Mesenteric fat pad (tissue), 1 donor: ENCODE measurements around the gene TAF3. TPM values are rescaled to one million over a fixed set of nuclear protein-coding genes. Genes with fewer than 3 reads are reported as not detected.
"Not testable (repeated sequence)": the region's sequence is repeated elsewhere in the genome, so short reads cannot be mapped to it uniquely, and the experiment has no call there.

Source experiments
- DNase-seq: peaks from one replicate; pipeline ENCODE4 v3.0.0-alpha.2; 2020; ENCODE audit warnings: low spot score
- total RNA-seq: library from RNA; stranded (reverse); fragmentation: NEBNext Ultra II Directional; extraction: Animal tissue kit (Norgen Biotek cat#: 25700); gene quantifications from one replicate; pipeline ENCODE4 v1.2.1, GENCODE V29; 2021
- donor health status: DM: yes; HTN: yes; CAD: no.

Gene TAF3
- total RNA-seq, 1 donor from 2014 or later: 8.3 TPM

GRCh38 chr10:7968510-7969112 is 150.3 kb downstream of the TAF3 start:
- DNase-seq: no peak

DNA sequence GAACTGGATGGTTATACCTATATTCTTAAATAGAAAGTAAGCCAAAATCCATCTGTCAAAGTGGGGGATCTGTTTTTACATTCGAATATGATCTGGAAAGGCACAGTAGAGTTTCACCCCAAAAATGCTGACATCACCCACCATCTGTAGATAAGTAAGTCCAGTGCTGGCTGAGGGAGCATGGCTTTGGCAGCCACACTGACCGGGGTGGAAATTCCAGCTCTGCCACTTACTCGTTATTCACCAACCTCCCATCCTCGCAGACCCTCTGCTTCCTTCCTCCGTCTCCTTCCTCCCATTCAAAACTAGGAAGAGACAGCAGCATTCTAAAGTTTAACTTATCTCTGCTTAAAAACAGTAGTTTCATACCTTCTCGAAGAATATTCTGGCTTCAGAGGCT is 151.3 kb downstream of the TAF3 start:
- DNase-seq: no peak

DNA sequence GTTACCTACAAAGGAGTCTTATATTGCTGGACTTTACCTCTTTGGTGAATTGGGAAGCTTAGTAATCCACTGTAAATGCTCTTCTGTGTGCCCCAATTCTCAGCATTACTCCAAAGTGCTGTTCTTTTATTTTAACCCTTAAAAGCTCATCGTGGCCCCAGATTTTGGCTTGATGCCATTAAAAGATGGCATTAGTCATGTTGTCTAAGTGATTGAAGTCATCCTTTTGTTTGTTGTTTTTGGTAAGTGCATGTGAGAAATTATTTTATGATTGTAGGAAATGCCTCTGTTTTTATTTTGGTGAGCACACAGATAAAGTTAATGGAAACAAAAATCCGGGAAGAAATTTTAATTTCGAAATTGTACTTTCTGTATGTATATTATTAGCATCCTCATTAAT is 153.6 kb downstream of the TAF3 start:
- DNase-seq: no peak

- DNase-seq: no peak
Measured at GRCh38 chr10:7972367-7972766, 154.1 kb downstream of the TAF3 start.

DNA sequence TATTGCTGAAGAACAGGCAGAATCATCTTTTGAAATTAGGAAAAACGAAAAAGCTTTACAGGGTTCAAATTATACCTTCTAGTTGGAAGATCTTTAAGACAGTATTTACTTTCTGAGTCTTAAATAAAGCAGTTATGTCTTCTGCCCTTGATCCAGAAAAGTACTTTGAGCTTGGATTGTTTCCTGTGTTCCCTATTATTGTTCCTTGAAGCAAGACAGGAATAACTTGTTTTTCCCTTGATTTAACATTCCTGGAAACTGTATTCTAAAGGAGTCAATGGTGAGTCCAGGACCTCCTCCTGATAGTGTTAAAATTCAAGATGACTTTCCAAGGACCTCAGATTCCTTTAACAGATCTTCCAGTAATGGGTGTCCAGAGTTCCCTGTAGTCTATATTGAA is 161.9 kb downstream of the TAF3 start:
- no peak for DNase-seq

DNA sequence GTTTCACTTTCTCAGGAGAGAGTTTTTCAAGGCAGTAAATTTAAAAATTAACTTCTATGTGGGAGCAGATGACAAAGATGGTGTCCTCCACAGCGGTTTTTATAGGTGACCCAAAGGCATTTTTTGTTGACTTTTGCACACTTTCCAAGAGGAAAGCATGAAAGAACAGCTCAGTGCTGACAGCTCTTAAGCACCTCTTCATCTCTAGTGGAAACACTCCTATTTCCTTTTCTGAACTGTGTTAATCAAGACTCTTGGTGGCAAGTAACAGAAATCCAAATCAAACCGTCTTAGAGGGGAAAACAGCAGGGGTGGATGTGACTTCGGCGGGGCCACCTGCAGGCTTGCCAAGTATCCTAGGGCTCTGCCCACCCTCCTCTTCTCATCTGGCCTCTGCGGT is 164.4 kb downstream of the TAF3 start:
- no peak for DNase-seq

DNA sequence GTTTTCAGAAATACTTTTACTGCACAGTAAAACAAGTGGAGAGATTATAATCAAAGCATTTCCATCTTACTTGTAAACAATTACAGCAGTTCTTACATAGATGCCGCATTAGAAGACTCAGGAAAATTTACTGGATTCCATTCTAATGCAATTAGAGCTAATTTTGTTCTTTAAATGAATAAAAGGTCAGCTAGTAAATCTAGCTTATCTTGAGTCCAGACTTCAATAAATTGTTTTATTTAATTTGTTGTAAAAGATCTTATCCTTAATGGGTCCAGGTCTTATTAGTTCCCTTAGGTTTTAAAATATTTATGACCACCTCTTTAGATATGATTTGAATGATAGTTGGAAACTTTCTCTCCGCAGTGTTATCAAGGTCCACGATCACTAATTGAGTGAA is 166.0 kb downstream of the TAF3 start:
- DNase-seq: no peak

DNA sequence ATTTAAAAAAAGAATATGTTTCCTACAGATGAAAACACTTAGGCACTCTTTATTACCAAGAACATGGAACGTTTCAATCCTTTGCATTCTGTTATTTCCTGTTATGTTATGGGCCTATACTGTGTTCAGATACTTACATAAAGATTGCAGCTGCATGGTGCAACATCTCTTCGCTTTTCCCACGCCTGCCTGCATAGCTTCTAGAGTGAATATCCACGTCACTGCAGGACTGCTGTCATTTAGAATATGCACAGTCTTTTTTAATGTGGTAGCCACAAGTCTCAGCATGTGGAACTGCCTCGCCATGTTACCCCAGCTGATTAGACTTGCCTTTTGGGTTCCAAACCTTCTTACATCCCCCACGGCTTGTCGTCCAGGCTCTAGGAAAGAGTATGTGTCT is 166.6 kb downstream of the TAF3 start:
- no peak for DNase-seq

- no peak for DNase-seq
Measured at GRCh38 chr10:7986851-7987250, 168.5 kb downstream of the TAF3 start.

DNA sequence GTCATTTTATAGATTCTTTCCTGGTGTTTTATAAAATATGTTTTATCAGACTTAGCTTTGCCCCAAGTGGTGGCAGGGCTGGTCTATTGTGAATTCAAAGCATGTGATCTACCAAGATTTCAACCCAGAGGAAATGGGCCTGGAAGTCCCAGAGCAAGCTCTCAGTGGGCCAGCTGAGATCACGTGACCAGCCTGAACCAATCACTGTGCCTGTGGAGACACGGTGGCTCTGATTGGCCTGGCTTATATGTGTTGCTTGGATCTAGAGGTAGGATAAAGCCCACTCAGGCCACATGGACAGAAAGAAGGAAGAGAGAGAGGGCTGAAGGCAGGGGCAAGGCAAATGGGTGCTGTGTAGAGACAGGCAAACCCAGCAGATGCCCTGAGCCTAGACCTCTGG is 170.7 kb downstream of the TAF3 start:
- no peak for DNase-seq

DNA sequence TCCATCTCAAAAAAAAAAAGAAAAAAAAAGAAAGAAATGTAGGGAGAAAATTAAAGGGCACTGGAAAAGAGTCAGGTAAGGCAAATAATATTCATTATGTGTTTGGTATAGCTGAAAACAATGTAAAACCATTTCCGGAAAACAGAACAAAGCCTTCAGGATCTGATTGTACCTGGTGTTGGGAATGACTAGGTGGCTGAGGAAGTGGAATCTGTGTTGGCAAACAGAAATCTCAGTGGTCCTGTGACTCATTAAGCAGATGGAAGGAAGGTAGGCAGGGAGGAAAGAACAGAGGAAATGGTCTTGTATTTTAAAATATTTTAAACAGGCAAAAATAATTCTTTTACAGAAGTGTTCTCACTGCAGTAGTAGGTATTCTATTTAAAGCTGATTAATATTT is 180.5 kb downstream of the TAF3 start:
- DNase-seq: no peak

GRCh38 chr10:8004469-8005000 is 186.2 kb downstream of the TAF3 start:
- no peak for DNase-seq

- no peak for DNase-seq
Measured at GRCh38 chr10:8006274-8006999, 188.1 kb downstream of the TAF3 start.

DNA sequence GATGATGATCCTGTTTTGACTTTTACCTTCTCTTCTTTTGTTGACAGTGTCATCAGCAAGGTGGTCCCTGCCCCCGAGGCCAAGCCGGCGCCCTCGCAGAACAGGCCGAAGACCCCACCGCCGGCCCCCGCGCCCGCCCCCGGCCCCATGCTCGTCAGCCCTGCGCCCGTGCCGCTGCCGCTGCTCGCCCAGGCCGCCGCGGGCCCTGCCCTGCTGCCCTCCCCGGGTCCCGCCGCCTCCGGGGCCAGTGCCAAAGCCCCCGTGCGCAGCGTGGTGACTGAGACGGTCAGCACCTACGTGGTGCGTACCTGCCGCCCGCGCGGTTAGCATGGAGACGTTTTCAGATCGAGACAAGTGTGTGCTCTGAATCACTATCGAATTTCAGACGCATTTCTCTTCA is 190.7 kb downstream of the TAF3 start:
- DNase-seq: no peak

- no peak for DNase-seq
Measured at GRCh38 chr10:8013006-8013405, 194.7 kb downstream of the TAF3 start.

- no peak for DNase-seq
Measured at GRCh38 chr10:8013619-8014018, 195.3 kb downstream of the TAF3 start.

DNA sequence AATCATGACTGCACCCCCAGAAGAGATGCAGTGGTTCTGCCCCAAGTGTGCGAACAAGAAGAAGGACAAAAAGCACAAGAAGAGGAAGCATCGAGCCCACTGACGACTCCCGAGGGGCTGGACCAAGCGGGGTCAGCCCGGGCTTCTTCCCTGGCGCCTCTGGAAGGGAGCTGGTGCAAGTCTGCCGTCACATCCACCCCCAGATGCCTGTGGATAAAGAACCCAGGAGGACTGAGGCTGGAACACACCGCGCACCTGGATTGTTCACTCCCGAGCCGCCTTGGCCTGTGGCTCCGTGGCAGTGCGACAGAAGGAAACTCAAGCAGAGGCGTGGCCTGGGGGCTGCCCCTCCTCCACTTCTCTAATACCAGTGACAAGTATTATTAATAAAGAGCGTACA is 196.3 kb downstream of the TAF3 start:
- no peak for DNase-seq

DNA sequence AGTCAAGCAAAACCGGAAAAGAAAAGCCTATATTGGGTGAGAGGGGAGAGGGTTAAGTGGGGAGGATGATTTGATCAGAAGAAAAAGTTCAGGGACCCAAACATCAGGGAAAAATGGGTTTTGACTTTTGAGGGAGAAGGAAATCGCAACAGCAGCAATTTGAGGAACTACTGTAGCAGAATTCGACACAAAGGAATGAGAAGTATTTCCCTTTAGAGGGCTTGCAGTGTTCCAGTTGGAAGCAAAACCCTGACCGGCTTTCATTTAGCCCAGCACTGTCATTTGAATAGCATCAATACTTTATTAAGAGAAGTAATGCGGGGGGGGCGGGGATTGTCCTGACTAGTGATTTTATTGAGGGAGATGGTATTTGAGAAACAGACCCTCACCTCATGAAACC is 199.0 kb downstream of the TAF3 start:
- no peak for DNase-seq

GRCh38 chr10:8023321-8023720 is 205.0 kb downstream of the TAF3 start:
- no peak for DNase-seq

DNA sequence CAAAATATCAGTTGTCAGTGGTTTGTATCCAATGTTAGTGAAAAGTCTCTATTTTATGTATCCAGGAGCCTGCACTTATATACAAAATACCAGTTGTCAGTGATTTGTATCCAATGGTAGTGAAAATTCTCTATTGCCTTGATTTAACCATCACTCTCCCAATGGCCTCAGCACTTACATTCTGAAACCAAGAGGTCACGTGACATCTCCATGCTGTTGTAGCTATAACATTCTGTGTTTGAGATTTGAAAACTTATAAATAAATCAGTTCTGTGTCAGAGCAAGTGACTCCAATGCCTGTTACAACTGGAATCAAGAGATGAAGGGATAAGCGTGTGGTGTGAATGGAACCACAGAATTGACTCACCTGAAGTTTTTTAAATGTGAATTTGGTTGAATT is 205.5 kb downstream of the TAF3 start:
- no peak for DNase-seq

DNA sequence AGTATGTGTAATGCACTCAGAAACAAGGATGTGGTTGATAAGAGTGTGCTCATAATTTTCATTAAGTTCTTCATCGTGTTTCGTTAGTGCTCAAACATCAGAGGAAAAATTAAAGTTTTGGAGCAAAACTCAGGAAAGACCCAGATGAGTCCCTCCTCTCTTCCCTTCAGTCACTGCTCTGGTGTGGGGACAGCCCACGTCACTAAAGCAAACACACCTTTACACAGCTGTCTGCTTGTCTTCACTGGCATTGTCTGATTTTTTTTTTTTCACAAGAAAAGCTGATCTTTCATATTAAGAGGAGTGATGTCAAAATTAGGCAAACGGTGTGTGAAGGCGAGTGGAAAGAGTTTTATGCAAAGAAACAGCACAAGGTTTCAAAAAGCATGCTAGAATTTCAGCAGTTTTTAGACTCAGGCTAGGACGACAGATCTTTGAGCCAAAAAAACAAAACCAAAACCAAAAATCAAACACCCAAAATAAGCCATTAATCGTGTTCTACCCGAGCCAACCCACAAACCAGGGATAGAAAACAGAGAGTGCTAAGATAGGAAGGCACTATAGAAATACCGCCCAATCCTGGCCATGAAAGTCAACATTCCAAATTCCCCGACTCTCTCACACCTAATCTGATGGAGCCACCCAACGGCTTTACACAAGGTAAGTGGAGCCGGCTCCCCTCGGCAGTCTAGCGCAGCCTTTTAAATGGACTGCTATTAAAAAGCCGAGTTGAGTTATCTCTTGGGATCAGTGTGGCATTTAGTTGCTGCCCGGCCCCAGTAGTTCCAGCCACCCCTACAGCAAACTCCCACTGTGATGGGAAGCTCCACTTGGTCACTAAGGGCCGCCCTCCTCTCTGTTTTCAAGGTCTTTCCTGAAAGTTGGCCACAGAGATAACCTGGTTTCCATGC is 208.3 kb downstream of the TAF3 start:
- DNase-seq: no peak

- not testable (repeated sequence) for DNase-seq
Measured at GRCh38 chr10:8031211-8031610, 212.9 kb downstream of the TAF3 start.
